H1 (cell line): ENCODE measurements around the gene TMUB2. TPM values are rescaled to one million over a fixed set of nuclear protein-coding genes. Genes with fewer than 3 reads are reported as not detected.
A peak's percentile ranks its signal among the peaks of the same experiment; 100 is the strongest.

Experiments
- CTCF ChIA-PET: fragments of 300-600 bp; sonication (Branson Sonifier 250); formaldehyde crosslinking; loops from one replicate; lab custom pipeline; 2021; ENCODE audit not compliant: partially characterized antibody; lab: Charles Lee
- POLR2A ChIA-PET: fragments of 300-600 bp; sonication (Branson Sonifier 250); formaldehyde crosslinking; loops from one replicate; lab custom pipeline; 2021; ENCODE audit warnings: inconsistent platforms; ENCODE audit not compliant: partially characterized antibody; lab: Charles Lee
- DNase-seq, 2 experiments: peaks; one replicate each; pipeline versions ENCODE4 v3.0.0 to v3.0.0-alpha.2; 2010 to 2022; ENCODE audit warnings: low spot score in 2 of 2, low read depth in 1 of 2, mixed read lengths in 1 of 2
- FAIRE-seq: peaks from 2 replicates; lab custom pipeline; 2011; peaks lifted over from hg19 to GRCh38; lab: Jason Lieb, UNC
- H2AFZ ChIP-seq: 2 replicates; pipeline ENCODE4 v1.8.1; 2012; ENCODE audit warnings: low read length, inconsistent platforms
- H2AK5ac ChIP-seq: 2 replicates; pipeline ENCODE4 v1.6.1; 2013; ENCODE audit warnings: low read depth, low read length
- H2BK120ac ChIP-seq: replicated peaks from 2 replicates; pipeline ENCODE3; 2013; ENCODE audit warnings: low read depth, low read length, inconsistent platforms
- H2BK12ac ChIP-seq: 2 replicates; pipeline ENCODE4 v1.6.1; 2013; ENCODE audit warnings: low read depth, low read length
- H2BK15ac ChIP-seq: 2 replicates; pipeline ENCODE4 v1.6.1; 2013; ENCODE audit warnings: low read length
- H2BK20ac ChIP-seq: 2 replicates; pipeline ENCODE4 v1.6.1; 2013; ENCODE audit warnings: low read length
- H2BK5ac ChIP-seq: 2 replicates; pipeline ENCODE4 v1.6.1; 2013; ENCODE audit warnings: low read depth, low read length
- H3K14ac ChIP-seq: 2 replicates; pipeline ENCODE4 v1.6.1; 2013; ENCODE audit warnings: inconsistent platforms; ENCODE audit not compliant: insufficient read length
- H3K18ac ChIP-seq: 2 replicates; pipeline ENCODE4 v1.6.1; 2013; ENCODE audit warnings: low read length; ENCODE audit errors: extremely low read depth
- H3K23ac ChIP-seq: 2 replicates; pipeline ENCODE4 v1.6.1; 2013; ENCODE audit warnings: inconsistent platforms; ENCODE audit not compliant: insufficient read length
- H3K23me2 ChIP-seq: 2 replicates; pipeline ENCODE4 v1.6.1; 2013; ENCODE audit warnings: low read depth, low read length
- H3K27ac ChIP-seq: 2 replicates; pipeline ENCODE4 v1.6.1; 2011; ENCODE audit warnings: low read depth, low read length, inconsistent platforms
- H3K27me3 ChIP-seq, 4 experiments: replicated peaks in 1 of 4; 1 replicate in 1 of 4; 2 replicates in 3 of 4; pipeline versions ENCODE4 v1.6.1 to v1.8.1; 2011 to 2013; ENCODE audit warnings: low read length in 3 of 4, mild to moderate bottlenecking in 3 of 4, inconsistent platforms in 2 of 4, mixed read lengths in 2 of 4, moderate library complexity in 1 of 4; ENCODE audit not compliant: control insufficient read depth in 3 of 4, insufficient read depth in 3 of 4; ENCODE audit errors: extremely low read depth in 1 of 4
- H3K36me3 ChIP-seq, 4 experiments: 2 replicates each; pipeline versions ENCODE4 v1.6.1 to v1.8.1; 2011 to 2013; ENCODE audit warnings: mild to moderate bottlenecking in 4 of 4, low read length in 3 of 4, moderate library complexity in 2 of 4, control low read depth in 1 of 4, inconsistent platforms in 1 of 4; ENCODE audit not compliant: insufficient read depth in 4 of 4, control insufficient read depth in 2 of 4
- H3K4ac ChIP-seq: replicated peaks from 2 replicates; pipeline ENCODE3; 2013; ENCODE audit warnings: low read length, low read depth, mixed read lengths, inconsistent platforms; ENCODE audit not compliant: insufficient read length
- H3K4me1 ChIP-seq, 4 experiments: replicated peaks in 1 of 4; 1 replicate in 1 of 4; 2 replicates in 3 of 4; pipeline versions ENCODE4 v1.6.1 to v1.8.1; 2011 to 2013; ENCODE audit warnings: low read length in 3 of 4, inconsistent platforms in 2 of 4, mixed read lengths in 1 of 4; ENCODE audit not compliant: insufficient read depth in 4 of 4, control insufficient read depth in 3 of 4
- H3K4me2 ChIP-seq, 2 experiments: 2 replicates each; pipeline versions ENCODE4 v1.6.1 to v1.8.1; 2011 to 2013; ENCODE audit warnings: low read depth in 2 of 2, low read length in 2 of 2, control low read depth in 1 of 2, inconsistent platforms in 1 of 2, mild to moderate bottlenecking in 1 of 2; ENCODE audit not compliant: insufficient read depth in 1 of 2
- H3K4me3 ChIP-seq, 4 experiments: fragments of 200-600, 300-600 bp in 1 of 4; sonication (generic), shearing (Covaris generic), sonication (Bioruptor Twin) in 1 of 4; 2 replicates each; pipeline versions ENCODE4 v1.5.1 to v1.8.1; 2011 to 2016; ENCODE audit warnings: low read length in 4 of 4, low read depth in 3 of 4, control low read depth in 2 of 4, inconsistent platforms in 2 of 4, mild to moderate bottlenecking in 2 of 4, mixed read lengths in 1 of 4, moderate library complexity in 1 of 4; ENCODE audit not compliant: insufficient read depth in 2 of 4; ENCODE audit errors: extremely low read depth in 1 of 4
- H3K56ac ChIP-seq: replicated peaks from 2 replicates; pipeline ENCODE3; 2013; ENCODE audit warnings: low read depth, mild to moderate bottlenecking, mixed read lengths, low read length, inconsistent platforms; ENCODE audit not compliant: insufficient read length
- H3K79me1 ChIP-seq: 2 replicates; pipeline ENCODE4 v1.6.1; 2013; ENCODE audit warnings: low read depth, low read length, control low read depth
- H3K79me2 ChIP-seq, 2 experiments: 2 replicates each; pipeline versions ENCODE4 v1.6.1 to v1.8.1; 2012 to 2013; ENCODE audit warnings: low read length in 2 of 2, mild to moderate bottlenecking in 2 of 2, inconsistent platforms in 1 of 2; ENCODE audit not compliant: insufficient read depth in 2 of 2, control insufficient read depth in 1 of 2
- H3K9ac ChIP-seq, 4 experiments: replicated peaks in 1 of 4; 1 replicate in 1 of 4; 2 replicates in 3 of 4; pipeline versions ENCODE4 v1.6.1 to v1.8.1; 2011 to 2013; ENCODE audit warnings: low read depth in 3 of 4, low read length in 3 of 4, control low read depth in 2 of 4, mild to moderate bottlenecking in 2 of 4, moderate library complexity in 2 of 4, inconsistent platforms in 1 of 4; ENCODE audit errors: extremely low read depth in 1 of 4
- H3K9me3 ChIP-seq, 2 experiments: 2 replicates each; pipeline versions ENCODE4 v1.6.1 to v1.8.1; 2012 to 2013; ENCODE audit warnings: mild to moderate bottlenecking in 2 of 2, moderate library complexity in 2 of 2, control low read depth in 1 of 2, inconsistent platforms in 1 of 2, low read depth in 1 of 2, low read length in 1 of 2, mixed read lengths in 1 of 2; ENCODE audit not compliant: insufficient read depth in 2 of 2
- H4K20me1 ChIP-seq, 2 experiments: replicated peaks in 1 of 2; 2 replicates each; pipeline versions ENCODE3 to v1.8.1; 2011 to 2013; ENCODE audit warnings: inconsistent platforms in 2 of 2, low read length in 2 of 2, mild to moderate bottlenecking in 1 of 2; ENCODE audit not compliant: insufficient read depth in 2 of 2, control insufficient read depth in 1 of 2
- H4K5ac ChIP-seq: 2 replicates; pipeline ENCODE4 v1.6.1; 2013; ENCODE audit warnings: low read length, low read depth, mixed read lengths, inconsistent platforms; ENCODE audit not compliant: insufficient read length
- H4K8ac ChIP-seq: 2 replicates; pipeline ENCODE4 v1.8.0; 2013; ENCODE audit warnings: mild to moderate bottlenecking, moderate library complexity, low read length, inconsistent platforms; ENCODE audit not compliant: insufficient read depth; ENCODE audit errors: extremely low read depth
- H4K91ac ChIP-seq: replicated peaks from 2 replicates; pipeline ENCODE3; 2013; ENCODE audit warnings: low read length, mixed read lengths, inconsistent platforms; ENCODE audit not compliant: insufficient read length
- BACH1 ChIP-seq: IDR thresholded peaks from 2 replicates; pipeline ENCODE4 v1.6.1; 2012; ENCODE audit warnings: low read length, improper control_type of control experiment
- BCL11A ChIP-seq, 2 experiments: IDR thresholded peaks; one replicate each; pipeline ENCODE4 v1.6.1; 2011; ENCODE audit warnings: low read depth in 2 of 2, low read length in 2 of 2, mild to moderate bottlenecking in 2 of 2
- EGR1 ChIP-seq: IDR thresholded peaks from 2 replicates; pipeline ENCODE4 v1.6.1; 2011; ENCODE audit warnings: low read depth, low read length, borderline replicate concordance
- JUN ChIP-seq: IDR thresholded peaks from 2 replicates; pipeline ENCODE4 v1.6.1; 2011; ENCODE audit warnings: low read depth, mild to moderate bottlenecking, improper control_type of control experiment, low read length
- KDM1A ChIP-seq: fragments of 200-600, 300-600 bp; sonication (generic); IDR thresholded peaks from 2 replicates; pipeline ENCODE4 v1.7.1; 2016; ENCODE audit warnings: mild to moderate bottlenecking, low read length, borderline replicate concordance
- POLR2A ChIP-seq, 2 experiments: IDR thresholded peaks; 1 replicate in 1 of 2; 2 replicates in 1 of 2; pipeline ENCODE4 v1.6.1; 2011; ENCODE audit warnings: low read depth in 2 of 2, low read length in 2 of 2, mild to moderate bottlenecking in 2 of 2; ENCODE audit errors: control extremely low read depth in 1 of 2
- SAP30 ChIP-seq: fragments of 300-600 bp; sonication (generic); IDR thresholded peaks from 2 replicates; pipeline ENCODE4 v1.7.1; 2012; ENCODE audit warnings: low read length, moderate library complexity, mild to moderate bottlenecking, inconsistent platforms; ENCODE audit not compliant: insufficient read depth, insufficient replicate concordance
- SIN3A ChIP-seq, 2 experiments: IDR thresholded peaks in 1 of 2; conservative IDR thresholded peaks in 1 of 2; 2 replicates each; pipeline ENCODE4 v1.6.1; 2011 to 2012; ENCODE audit warnings: low read length in 2 of 2, improper control_type of control experiment in 1 of 2, low read depth in 1 of 2, mild to moderate bottlenecking in 1 of 2
- SP1 ChIP-seq: IDR thresholded peaks from 2 replicates; pipeline ENCODE4 v1.6.1; 2011; ENCODE audit warnings: low read depth, low read length
- SP2 ChIP-seq: IDR thresholded peaks from 2 replicates; pipeline ENCODE4 v1.6.1; 2012; ENCODE audit warnings: mild to moderate bottlenecking, low read length, inconsistent platforms
- TAF1 ChIP-seq: IDR thresholded peaks from 2 replicates; pipeline ENCODE4 v1.6.1; 2011; ENCODE audit warnings: mild to moderate bottlenecking, low read depth, low read length
- TBP ChIP-seq: IDR thresholded peaks from 2 replicates; pipeline ENCODE4 v1.6.1; 2011; ENCODE audit warnings: low read depth, low read length, improper control_type of control experiment
- WGBS, 2 experiments: shearing (Covaris generic) in 1 of 2; methylation state at CpG; one replicate each; pipeline versions ENCODE4 v1.1.6 to v1.1.7; 2013 to 2015; ENCODE audit warnings: low lambda C conversion rate in 2 of 2, mixed read lengths in 2 of 2, inconsistent platforms in 1 of 2, low coverage in 1 of 2, missing lambda C conversion rate in 1 of 2; ENCODE audit not compliant: insufficient replicate concordance in 2 of 2, insufficient coverage in 1 of 2, insufficient read length in 1 of 2; ENCODE audit errors: extremely low coverage in 1 of 2, missing lambda C conversion rate in 1 of 2; 5-methylcytosine and 5-hydroxymethylcytosine counted together
- polyA plus RNA-seq, 7 experiments: library from polyadenylated mRNA; depleted of rRNA in 3 of 7; stranded (reverse) in 5 of 7; unstranded in 2 of 7; fragments of >200 nt in 5 of 7; fragments of 200-250 nt in 2 of 7; gene quantifications; 1 replicate in 5 of 7; 2 replicates in 1 of 7; 4 replicates in 1 of 7; pipeline versions ENCODE4 v1.2.1 to v1.2.3, GENCODE V29; 2011 to 2013; ENCODE audit warnings: missing spikeins in 2 of 7, mixed read lengths in 2 of 7
- total RNA-seq: library from RNA; stranded (reverse); fragmentation: NEBNext Ultra II Directional; extraction: Animal tissue kit (Norgen Biotek cat#: 25700); gene quantifications from 2 replicates; pipeline ENCODE4 v1.2.1, GENCODE V29; 2021
- TF ChIP-seq, protein P1 (sequence below): IDR thresholded peaks from 2 replicates; pipeline ENCODE4 v1.6.1; 2012; ENCODE audit warnings: inconsistent platforms

TMUB2 gene
- total and polyA plus RNA-seq, 2 of the 8 experiments (the other 6 are each of a cell fraction or from before 2014, with no cell fraction given): 18.5 to 30.5 TPM

DNA sequence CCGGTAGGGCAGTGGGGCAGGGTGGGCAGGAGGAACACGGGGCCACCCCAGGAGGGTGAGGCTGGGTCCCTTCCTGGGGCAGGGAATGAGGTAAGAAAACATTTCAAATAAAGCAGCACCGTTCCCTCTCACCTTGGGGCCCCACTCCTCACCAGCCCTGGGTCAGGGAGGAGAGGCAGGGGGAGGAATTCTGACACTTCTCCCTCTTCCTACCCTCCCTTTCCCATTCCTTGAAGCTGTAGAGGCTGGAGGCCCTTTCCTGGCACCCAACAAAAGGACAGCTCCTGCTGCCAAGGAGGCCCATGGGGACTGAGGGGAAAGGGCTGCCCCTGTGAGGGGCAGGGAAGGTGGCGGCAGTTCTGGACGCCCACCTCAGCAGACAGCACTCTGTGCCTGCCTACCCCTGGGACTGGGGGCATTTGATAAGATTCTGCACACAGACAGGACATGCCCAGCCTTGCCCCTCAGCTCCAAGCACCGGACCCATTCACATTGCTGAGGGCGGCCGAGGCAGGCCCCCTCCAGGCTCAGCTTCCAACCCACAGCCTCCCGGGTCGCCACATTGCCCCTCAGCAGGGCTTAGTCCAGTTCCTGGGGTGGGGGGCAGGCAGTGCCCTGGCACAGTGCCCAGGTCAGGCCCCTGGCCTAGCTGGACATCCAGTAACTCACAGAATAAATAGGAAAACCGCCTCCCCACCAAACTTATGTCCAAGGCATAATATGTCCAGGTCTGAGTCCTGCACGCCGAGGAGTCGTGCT is 6.7 kb downstream of the TMUB2 start:
- H3K79me2 ChIP-seq: peaks cover 0 to 20% of the 10 kb centered on the region in 2 experiments; a peak in 3 of 4 replicates
- H2BK20ac ChIP-seq: no peak overlapping the region
- no peak overlapping the region for H4K5ac ChIP-seq
- no peak overlapping the region for H2BK120ac ChIP-seq
- H3K4me1 ChIP-seq: peaks cover 0 to 21% (median 15%) of the 10 kb centered on the region in 4 experiments; a peak in 6 of 7 replicates
- no peak overlapping the region for H3K56ac ChIP-seq
- H3K23ac ChIP-seq: no peak overlapping the region
- no peak for DNase-seq
- H3K9ac ChIP-seq: no peak overlapping the region
- 87% methylated on average over 14 of the region's 14 CpGs; no CpG with 5 or more reads in 1 of the 2 experiments for WGBS, 2 experiments
- H2BK12ac ChIP-seq: no peak overlapping the region
- no peaks in the 10 kb centered on the region; the same call in none of the 2 replicates for H3K79me1 ChIP-seq
- H3K36me3 ChIP-seq: peaks cover 24 to 45% (median 32%) of the 10 kb centered on the region in 4 experiments
- no peak overlapping the region for H2AFZ ChIP-seq
- peak overlapping the region; percentile 78; the same call in 1 of the 2 replicates for H4K8ac ChIP-seq
- POLR2A ChIA-PET: interaction anchor here (1.2 to 2.0 kb wide), 2 partner anchors 9 to 23 kb away, joined by 3 to 5 read pairs; partner anchors contain the start of gene ASB16
- no peak overlapping the region for H3K18ac ChIP-seq
- peaks cover 0 to 20% of the 10 kb centered on the region in 2 experiments for H4K20me1 ChIP-seq
- no peak overlapping the region for H3K4ac ChIP-seq
- H2BK5ac ChIP-seq: 0 out of 2 replicates have a peak overlapping the region, but pooled peaks have one; percentile 27
- H3K27ac ChIP-seq: no peak overlapping the region
- H3K4me3 ChIP-seq: no peak overlapping the region
- peaks cover 3% of the 10 kb centered on the region; the same call in 1 of the 2 replicates for H3K23me2 ChIP-seq
- H2BK15ac ChIP-seq: no peak overlapping the region
- CTCF ChIA-PET: interaction anchor here (0.8 to 1.5 kb wide), 5 partner anchors 10 to 136 kb away, joined by 3 to 4 read pairs (median 3); no protein-coding TSS in a partner anchor
- H3K27me3 ChIP-seq: no peaks in the 10 kb centered on the region
- no peak for FAIRE-seq
- H2AK5ac ChIP-seq: no peak overlapping the region
- H3K14ac ChIP-seq: no peak overlapping the region
- H4K91ac ChIP-seq: peak overlapping the region; percentile 68
- H3K9me3 ChIP-seq: no peaks in the 10 kb centered on the region
- no peak overlapping the region for H3K4me2 ChIP-seq
- TF ChIP-seq SAP30: no peak
- no peak for TF ChIP-seq SIN3A (conservative IDR thresholded peaks at IDR 0.05 in 1 of 2, IDR thresholded peaks at IDR 0.05 in 1 of 2; ENCODE audit: low read depth in 1 of 2, low read length in 2 of 2)
- TF ChIP-seq KDM1A: no peak
- no peak for TF ChIP-seq TAF1
- no peak for TF ChIP-seq BCL11A (IDR thresholded peaks at IDR 0.05; ENCODE audit: low read depth in 2 of 2, low read length in 2 of 2)
- TF ChIP-seq TBP: no peak
- TF ChIP-seq EGR1: no peak
- TF ChIP-seq JUN: no peak
- TF ChIP-seq, protein P1, sequence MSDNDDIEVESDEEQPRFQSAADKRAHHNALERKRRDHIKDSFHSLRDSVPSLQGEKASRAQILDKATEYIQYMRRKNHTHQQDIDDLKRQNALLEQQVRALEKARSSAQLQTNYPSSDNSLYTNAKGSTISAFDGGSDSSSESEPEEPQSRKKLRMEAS: no peak
- no peak for TF ChIP-seq SP2
- TF ChIP-seq BACH1: no peak
- TF ChIP-seq SP1: no peak
- TF ChIP-seq POLR2A (IDR thresholded peaks at IDR 0.05; ENCODE audit: control extremely low read depth in 1 of 2, low read depth in 2 of 2, low read length in 2 of 2): no peak
